HG03135 (cell line): ENCODE data around the gene JMJD1C.
"Not testable (repeated sequence)": the region's sequence is repeated elsewhere in the genome, so short reads cannot be mapped to it uniquely, and the experiment has no call there.

ENCODE experiments used
- ATAC-seq: cut with Tn5 transposase; IDR thresholded peaks from one replicate; pipeline ENCODE4 v1.9.1; 2021; ENCODE audit warnings: mild to moderate bottlenecking, moderate library complexity; ENCODE audit not compliant: unreplicated experiment

The JMJD1C gene

DNA sequence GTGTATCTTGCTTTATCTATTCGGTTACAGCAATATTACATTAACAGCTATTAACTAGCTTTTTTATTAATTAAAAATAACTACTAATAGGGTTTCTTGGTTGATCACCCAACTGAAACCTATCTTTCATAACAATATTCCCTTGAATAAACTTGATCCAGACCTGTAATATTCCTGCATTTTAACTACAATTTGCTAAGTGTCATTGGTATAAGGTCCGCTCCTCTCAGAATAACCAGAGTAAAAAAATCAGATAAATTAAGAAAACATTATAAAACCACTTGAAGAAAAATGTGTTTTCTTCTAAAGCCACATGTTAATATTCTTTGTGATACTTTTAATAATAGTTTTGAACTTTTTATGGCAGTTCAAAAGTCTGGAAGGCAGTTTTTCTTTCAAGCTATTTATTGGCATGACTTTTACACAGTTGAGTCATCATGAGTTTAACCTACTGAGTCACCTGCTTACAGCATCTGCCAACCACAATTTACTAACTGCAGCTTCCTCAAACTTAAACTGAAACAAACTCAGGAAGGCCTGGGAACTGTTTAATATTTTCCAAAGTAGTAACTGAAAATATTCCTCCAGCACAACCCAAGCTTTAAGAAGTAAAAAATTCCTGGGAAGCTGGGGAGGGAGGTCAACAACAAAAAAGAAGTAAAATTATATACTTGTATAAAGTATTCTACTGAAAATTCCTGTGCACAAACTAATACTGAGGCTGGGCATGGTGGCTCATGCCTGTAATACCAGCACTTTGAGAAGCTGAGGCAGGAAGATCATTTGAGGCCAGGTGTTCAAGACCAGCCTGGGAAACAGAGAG, 229.5 kb downstream of the JMJD1C start:
- ATAC-seq: peak; percentile 85

DNA sequence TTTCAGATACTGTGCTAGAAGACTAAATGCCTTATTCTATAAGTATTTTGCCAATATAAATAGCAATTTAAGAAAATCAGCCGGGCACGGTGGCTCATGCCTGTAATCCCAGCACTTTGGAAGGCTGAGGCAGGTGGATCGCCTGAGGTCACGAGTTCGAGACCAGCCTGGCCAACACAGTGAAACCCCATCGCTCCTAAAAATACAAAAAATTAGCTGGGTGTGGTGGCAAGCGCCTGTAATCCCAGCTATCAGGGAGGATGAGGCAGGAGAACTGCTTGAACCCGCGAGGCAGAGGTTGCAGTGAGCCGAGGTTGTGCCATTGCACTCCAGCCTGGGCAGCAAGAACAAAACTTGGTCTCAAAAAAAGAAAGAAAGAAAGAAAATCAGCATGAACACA, 230.6 kb downstream of the JMJD1C start:
- ATAC-seq: not testable (repeated sequence)

DNA sequence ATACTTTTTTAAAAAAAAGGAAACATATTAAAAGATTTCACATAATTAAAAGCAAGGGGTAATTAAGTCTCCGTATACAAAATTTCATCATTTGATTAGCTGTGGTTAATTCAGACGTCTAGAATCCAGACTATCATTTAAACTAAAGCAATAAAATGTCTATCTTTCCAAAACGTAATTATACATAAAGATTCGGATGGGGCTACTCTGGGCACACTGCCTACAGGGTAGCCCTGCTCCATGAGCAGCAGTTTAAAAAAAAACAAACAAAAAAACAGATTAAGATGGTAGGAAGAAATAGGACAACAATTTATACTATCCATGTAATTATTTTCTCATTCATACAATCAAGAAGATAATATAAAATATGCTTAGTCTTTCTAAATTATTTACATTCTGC, 236.6 kb downstream of the JMJD1C start:
- no peak for ATAC-seq

DNA sequence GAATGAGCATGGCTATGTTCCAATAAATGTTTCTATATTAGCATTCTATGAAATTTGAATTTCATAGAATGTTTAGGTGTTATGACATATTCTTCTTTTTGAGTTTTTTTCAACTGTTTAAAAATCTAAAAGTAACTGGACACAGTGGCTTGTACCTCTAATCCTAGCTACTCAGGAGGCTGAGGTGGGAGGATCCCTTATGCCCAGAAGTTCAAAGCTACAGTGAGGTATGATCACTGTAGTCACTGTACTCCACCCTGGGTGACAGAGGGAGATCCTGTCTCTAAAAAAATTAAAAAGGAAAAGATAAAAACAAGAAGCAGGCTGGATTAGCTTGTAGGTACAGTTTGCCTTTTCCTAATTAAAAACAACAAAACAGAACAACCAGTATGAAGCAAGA, 237.5 kb downstream of the JMJD1C start:
- no peak for ATAC-seq

DNA sequence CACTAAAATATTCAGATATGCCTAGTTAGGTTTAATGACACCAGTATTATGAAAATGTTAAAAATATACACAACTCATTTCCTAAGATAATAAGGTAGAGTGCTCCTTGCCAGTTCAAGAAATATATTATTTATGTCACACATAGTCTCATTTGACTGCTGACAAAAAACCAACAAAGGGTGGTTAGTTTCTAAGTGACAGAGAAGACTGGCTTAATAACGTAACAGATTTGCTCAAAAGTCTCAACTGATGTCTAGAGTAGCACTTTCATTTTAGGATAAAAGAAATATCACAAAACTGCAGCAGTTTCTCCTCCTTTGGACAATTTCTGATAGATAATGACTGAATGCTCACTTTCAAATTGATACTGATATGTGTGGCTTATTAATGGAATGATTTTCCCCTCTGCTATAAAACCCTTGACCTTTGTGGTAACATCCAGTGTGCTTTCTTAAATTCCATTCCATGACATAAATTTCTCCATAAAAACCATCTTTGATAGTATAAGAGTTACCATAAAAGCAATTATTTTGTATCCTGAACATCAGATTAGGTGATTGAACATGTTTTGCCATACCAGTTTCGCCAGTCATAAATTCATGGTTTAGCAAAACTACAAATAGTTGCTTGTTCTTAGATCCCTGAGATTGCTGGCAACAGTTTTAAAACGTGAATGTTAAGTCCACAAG, 238.4 kb downstream of the JMJD1C start:
- no peak for ATAC-seq

DNA sequence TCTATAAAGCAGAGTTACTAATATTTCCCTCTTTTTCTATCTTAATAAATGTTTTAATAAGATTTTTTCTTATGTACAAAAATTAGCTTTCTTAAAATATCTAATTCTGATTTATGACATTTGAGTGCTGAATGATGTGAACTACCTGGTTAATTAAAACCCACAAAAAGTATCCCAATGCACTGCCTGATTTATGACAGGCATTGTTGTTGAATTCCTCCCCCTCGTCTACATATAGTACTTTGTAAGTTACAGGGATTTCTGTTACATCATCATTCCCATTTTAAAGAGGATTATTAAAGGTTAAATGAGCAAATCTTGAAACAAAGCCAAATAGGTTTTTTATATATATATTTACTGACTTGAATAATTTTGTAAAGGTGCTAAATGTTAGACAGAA, 241.5 kb downstream of the JMJD1C start:
- ATAC-seq: no peak

DNA sequence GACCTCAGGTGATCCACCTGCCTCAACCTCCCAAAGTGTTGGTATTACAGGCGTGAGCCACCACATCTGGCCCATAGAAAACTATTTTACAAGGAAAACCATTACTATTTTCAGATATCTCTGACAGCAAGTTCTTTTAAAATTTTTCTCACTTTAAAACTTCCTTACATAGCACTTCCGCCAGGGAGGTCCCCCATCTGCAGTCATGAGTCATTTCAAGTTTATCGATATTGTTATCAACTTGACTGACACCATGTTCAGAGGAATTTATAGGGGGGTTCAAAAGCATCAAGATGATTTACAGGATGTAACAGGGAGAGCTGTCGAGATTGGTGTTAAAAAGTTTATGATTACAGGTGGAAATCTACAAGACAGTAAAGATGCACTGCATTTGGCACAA, 243.8 kb downstream of the JMJD1C start:
- ATAC-seq: no peak

DNA sequence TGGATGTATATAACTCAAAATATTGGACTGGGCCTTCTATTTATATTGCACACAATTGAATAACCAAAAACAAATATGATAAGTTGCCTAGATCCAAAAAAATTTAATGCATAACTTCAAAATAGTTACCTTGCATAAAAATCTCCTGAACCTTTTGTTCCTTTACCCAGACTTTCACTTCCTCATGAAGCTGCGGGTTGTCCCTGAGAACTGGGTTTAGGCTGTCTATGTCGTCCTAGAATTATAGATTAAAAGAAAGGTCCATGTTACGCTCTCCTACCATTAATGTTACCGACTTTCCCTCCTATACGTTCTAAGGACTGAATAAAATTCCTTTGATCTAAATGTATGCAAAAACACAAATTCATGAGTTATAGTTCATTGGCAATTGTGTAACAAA, 246.0 kb downstream of the JMJD1C start:
- ATAC-seq: no peak

DNA sequence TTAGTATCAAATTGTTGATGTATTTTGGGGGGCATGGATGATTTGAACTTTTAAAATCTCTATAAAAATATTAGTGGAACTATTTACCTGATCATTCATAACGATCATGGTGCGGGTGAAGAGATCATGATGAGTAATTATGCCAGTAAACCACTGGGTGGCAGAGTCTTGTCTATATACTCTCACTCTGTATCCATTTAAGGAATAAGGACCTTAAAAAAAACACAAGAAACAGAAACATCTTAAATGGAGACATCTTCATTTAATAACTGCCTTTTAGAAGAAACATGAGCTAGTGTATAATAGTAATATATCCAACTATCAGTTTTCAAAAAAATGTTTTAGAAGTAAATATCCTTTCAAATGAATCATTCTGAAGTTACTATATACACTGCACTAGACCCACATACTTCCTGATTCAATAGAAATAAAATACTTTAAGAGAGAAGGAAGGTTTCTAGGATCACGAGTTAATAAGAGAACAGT, 248.6 kb downstream of the JMJD1C start:
- ATAC-seq: peak; percentile 81

DNA sequence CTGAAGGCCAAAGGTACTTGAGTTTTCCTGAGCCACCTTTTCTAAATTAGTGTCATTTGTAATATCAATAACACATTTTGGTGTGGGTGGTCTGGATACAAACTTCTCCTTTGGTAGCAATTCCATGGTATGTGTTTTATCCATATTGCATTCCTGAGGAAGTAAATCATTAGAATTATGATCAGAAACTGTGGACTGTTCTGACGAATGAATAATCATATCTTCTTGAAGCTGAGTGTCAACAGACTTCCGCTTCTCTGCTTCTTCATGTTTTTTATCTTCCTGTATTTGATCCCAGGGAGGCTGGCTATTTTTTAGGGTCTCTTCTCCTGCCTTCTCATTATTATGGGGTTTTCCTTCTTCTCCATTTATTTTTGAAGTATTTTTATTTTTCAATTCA, 251.2 kb downstream of the JMJD1C start:
- no peak for ATAC-seq

DNA sequence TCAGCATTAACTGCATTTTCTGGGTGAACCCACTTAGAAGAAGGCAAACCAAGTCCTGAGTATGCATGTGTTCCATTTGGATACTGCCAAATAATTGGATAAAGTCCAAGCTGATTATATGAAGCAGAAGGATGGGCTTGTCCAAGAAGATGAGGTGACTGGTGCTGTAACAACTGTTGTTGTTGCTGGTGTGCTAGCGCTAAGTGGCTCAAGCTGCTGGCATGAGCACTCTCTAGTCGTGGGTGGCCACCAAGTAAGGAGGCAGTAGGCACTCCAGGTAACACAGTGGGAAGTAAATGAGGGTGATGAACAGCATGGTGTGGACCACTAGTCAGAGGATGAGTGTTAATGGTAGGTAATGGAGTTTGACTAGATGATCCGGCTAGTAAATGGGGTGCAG, 252.3 kb downstream of the JMJD1C start:
- no peak for ATAC-seq

DNA sequence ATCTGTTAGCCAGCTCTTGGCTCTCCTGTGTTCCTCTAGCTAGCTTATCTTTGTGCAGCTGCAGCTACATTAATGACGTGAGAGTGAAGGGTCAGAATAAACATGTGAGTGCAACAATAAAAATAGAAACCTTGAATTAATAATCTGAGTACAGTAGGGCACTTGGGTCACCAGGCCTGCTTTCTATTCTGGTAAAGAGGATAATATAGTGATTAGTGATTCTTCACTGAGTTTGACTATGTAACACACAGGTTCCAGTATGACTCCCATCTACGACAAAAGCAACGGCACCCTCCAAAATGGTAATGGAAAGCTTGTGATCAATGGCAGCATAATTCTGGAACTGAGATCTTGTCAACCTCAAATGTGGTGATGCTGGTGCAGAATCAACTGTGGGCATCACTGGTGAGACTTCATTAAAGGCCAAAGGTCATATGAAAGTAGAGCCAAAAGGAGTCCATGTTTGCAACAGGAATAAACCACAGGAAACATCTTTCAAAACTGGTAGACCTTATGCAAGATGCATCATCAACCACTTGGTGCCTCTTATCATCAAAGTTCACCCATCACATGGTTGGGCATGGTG, 255.1 kb downstream of the JMJD1C start:
- ATAC-seq: no peak

DNA sequence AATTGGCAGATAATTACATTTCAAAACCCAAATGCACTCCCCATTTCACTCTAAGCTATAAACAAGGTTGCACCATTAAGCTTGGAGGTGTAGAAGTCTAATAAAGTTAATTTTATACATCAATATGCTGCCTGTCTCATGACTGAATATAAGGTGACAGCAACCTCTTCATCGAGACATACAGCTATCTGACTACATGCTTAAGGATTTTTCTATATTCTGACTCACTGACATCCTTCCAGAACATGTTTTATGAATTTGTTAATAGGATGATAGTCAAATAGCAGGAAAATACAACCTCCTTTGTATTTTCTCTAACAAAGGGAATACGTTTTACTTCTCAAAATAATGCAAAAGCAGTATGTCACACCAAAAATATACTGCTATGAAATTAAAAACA, 256.1 kb downstream of the JMJD1C start:
- ATAC-seq: no peak

DNA sequence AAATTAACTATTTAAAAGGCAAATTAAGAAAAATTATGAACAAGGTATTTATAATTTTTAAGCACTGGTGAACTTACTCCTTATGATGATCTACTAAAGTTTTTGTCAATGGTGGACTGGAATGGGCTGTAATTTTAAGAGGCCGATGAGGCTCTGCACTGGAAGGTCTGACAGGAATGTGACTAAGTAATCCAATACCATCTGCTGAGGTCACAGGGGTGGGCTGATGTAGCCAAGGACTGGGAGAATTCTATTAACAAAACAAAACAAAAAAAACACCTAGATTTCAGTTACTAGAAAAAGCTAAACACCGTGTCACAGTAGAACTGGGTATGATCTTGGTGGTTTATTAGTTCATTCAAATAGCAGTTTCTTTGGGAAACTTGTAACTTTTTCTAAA, 256.8 kb downstream of the JMJD1C start:
- ATAC-seq: no peak

DNA sequence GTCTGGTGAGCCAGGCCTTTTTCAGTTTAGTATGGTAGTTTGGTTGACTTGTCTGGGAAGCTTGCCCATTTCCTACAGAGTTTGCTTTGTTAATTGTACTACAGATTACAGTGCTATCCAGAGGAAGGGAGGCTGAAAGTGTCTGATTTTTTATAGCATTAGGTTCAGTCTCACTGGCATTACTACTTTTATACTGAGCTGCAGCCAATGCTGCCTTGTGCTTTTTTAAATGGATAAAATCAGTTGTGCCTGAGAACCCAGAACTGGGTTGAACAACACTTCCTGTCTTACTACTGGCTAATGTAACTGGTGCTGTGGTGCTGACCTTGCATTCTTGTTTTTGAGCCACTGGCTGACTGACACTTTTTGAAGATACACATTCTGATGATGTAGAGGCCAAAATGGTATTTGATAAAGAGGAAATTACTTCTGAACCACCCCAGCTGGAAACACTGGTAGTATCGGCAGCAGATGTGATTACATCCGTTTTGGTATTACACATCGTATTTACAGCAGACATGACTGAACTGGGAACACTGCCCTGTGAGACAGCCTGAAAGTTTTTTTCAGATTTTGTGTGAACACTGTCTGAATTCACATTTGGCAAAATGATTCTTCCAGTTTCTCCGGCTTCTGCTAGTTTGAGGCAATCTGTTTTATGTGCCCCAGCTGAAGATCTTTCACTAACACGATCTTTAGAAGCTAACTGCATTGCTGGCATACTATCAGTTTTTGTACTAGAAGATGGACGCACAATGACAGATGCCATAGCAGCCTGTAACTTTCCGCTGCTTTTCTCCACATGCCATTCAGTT, 258.6 kb downstream of the JMJD1C start:
- ATAC-seq: peak; percentile 34

DNA sequence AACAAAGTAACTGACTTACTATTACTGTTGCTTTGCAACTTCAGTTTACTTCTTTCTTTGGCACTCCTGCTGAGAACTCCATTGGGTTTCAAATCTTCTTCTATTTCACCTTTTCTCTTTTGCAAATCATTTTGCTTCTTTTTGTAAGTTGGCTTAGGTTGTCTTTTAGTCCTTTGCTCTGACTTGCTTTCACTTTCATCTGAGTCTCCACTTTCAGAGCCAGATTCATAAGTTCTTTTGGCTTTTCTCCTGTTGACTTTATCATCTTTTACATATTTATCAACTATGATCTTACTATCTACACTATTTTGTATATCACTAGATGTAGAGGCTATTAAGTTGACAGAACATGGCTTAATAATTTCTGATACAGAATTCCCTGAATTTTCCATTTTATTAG, 259.2 kb downstream of the JMJD1C start:
- ATAC-seq: no peak

DNA sequence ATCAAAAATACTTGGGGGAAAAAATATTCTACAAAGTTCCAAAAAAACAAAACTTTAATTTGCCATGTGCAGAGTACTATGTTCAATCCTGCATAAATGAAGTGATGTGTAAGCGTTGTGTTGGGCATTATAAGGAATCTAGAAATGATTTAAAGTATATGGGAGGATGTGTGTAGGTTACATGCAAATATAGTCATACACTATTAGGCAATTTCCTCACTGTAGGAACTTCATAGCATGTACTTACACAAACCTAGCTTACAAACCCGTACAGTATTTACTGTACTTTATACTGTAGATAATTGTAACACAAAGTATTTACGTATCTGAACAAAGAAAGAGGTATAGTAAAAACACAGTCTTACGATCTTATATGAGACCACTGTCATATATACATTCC, 260.4 kb downstream of the JMJD1C start:
- no peak for ATAC-seq

DNA sequence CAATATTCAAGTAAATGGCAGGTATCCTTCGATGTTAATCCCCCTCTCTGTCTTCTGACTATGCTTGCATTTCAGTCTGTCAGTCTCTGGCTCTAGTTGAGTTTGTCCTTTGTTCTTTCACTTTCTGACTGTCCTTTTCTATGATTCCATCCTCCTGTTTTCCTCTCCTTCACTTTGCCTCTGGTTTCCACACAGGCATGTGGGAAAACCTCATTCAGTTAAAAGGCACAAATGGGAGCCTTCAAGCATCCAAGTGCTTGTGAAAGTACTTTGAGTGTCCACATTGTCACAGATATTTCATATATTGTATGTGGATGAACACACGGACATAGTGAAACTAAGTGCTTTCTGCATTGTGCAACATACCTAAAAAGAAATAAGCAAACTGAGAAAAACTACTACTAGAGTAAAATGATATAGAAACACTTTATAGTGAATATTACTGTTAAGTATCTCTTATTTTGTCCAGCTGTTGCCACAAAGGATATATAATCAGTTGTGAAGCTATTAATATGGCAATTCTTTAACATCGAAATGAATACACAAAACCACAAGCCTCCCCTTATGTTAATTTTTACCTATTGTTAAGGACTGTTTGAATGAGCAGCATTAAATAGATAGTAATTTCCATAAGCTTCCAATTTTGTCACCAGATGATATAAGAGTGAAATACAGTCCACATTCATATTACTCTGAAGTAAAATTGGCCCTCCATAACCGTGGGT, 260.9 kb downstream of the JMJD1C start:
- ATAC-seq: peak; percentile 45

DNA sequence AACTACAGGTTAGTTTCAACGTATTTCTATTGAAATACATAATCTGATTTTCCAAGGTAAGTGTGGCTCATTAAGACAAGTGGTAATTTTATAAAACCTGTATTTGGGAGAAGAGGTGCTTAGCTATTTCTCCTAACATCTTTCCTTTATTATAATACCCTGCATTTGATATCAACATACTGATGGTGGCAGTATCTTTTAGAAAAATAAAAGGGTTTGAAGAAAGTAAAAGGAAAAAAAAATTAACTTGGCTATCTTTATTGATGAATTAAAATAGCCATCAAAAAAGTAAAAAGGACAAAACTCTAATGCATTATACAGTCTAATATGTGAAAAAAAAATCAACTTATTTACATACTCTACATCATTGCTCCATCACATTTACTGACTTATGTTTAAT, 264.7 kb downstream of the JMJD1C start:
- ATAC-seq: no peak

DNA sequence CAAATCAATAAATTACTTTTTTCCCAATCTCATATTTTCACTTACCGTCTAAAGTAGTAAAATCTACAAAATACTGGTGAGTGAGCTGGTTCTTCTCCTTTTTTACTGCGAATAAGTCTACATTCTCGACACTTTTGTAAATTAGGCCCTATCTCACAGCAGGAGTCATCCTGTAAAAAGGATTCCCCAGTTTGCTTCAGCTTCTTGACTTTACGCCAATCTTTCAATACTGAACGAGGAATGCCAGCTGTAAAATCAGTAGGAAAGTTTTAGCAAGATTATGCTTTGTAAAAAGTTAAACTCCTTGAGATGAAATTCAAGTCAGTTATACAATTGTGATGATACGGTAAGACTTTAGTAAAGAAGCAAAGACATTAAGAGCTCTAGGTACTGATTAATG, 265.3 kb downstream of the JMJD1C start:
- no peak for ATAC-seq

DNA sequence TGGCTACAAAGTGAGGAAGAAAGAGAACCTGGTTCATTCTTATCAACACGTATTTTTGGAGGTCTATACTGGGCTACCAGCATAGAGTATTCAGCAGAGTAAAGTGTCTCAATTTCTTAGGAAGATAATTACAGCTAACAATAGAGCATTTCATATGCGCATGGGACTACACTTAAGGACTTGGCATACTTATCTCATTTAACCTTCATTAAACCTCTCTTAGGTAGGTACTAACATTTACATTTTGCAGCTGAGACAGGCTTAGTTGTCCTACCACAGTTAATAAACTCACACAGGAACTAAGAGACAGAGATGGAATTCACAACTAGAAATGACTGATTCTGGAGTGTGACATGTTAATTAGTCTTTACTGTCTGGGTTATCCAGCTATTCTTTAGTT, 266.1 kb downstream of the JMJD1C start:
- ATAC-seq: no peak
